HCT116 (cell line): ENCODE results near the gene CADPS2. TPM values are rescaled to one million over a fixed set of nuclear protein-coding genes. Genes with fewer than 3 reads are reported as not detected.

Source experiments
- ATAC-seq: fragments of 200-7000 bp; cut with Tn5 transposase; 2 replicates; pipeline ENCODE4 v1.9.1; 2020; ENCODE audit warnings: mild to moderate bottlenecking, moderate library complexity
- BruUV-seq: library from RNA; stranded (reverse); fragments of 400-500 nt; replicated peaks from 2 replicates; lab custom pipeline; 2021; lab: Mats Ljungman, UMichigan
- CTCF ChIA-PET: fragments of 300-600 bp; sonication (Branson Sonifier 250); formaldehyde crosslinking; loops from one replicate; lab custom pipeline; 2021; ENCODE audit warnings: antibody characterized with exemption; lab: Charles Lee
- POLR2A ChIA-PET: fragments of 300-600, 350-600 bp; sonication (Branson Sonifier 250); formaldehyde crosslinking; loops from one replicate; lab custom pipeline; 2021; ENCODE audit warnings: antibody characterized with exemption; lab: Charles Lee
- RAD21 ChIA-PET, 2 experiments: fragments of 300-600 bp; sonication (Branson Sonifier 250); formaldehyde crosslinking; loops; one replicate each; lab custom pipeline; 2023; ENCODE audit warnings: low total read pairs in 2 of 2; ENCODE audit not compliant: uncharacterized antibody in 2 of 2, unreplicated experiment in 2 of 2, low non-redundant PET in 1 of 2; lab: Charles Lee
- DNase-seq: peaks from one replicate; pipeline ENCODE4 v3.0.0-alpha.2; 2010; ENCODE audit warnings: low read depth, low spot score
- H2AFZ ChIP-seq: fragments of 200-600 bp; shearing (Covaris generic), sonication (generic); 2 replicates; pipeline ENCODE4 v1.6.1; 2017; ENCODE audit warnings: low read depth, mixed run types, mixed read lengths, antibody characterized with exemption, low read length; ENCODE audit not compliant: poor library complexity, severe bottlenecking
- H3K27ac ChIP-seq: 2 replicates; pipeline ENCODE4 v1.5.1; 2012; ENCODE audit warnings: low read depth, low read length
- H3K27me3 ChIP-seq: fragments of 200-600 bp; sonication (generic); 2 replicates; pipeline ENCODE4 v1.6.1; 2016; ENCODE audit warnings: mixed run types, low read length, mixed read lengths; ENCODE audit not compliant: insufficient read depth
- H3K36me3 ChIP-seq, 2 experiments: fragments of 200-500 bp in 1 of 2; fragments of 200-600 bp in 1 of 2; sonication (Bioruptor generic) in 1 of 2; sonication (generic) in 1 of 2; 2 replicates each; pipeline versions ENCODE4 v1.5.1 to v1.6.1; 2014 to 2016; ENCODE audit warnings: low read length in 2 of 2, inconsistent platforms in 1 of 2, mixed read lengths in 1 of 2, mixed run types in 1 of 2; ENCODE audit not compliant: insufficient read depth in 2 of 2, control insufficient read depth in 1 of 2
- H3K4me1 ChIP-seq, 2 experiments: fragments of 200-600 bp in 1 of 2; sonication (generic) in 1 of 2; 2 replicates each; pipeline versions ENCODE4 v1.5.1 to v1.6.1; 2012 to 2017; ENCODE audit warnings: low read length in 2 of 2, inconsistent platforms in 1 of 2, mild to moderate bottlenecking in 1 of 2, mixed read lengths in 1 of 2, mixed run types in 1 of 2, moderate library complexity in 1 of 2; ENCODE audit not compliant: insufficient read depth in 2 of 2, control insufficient read depth in 1 of 2
- H3K4me2 ChIP-seq: fragments of 200-600 bp; sonication (generic); 2 replicates; pipeline ENCODE4 v1.6.1; 2017; ENCODE audit warnings: mixed run types, low read length, mixed read lengths
- H3K4me3 ChIP-seq, 2 experiments: fragments of 200-600 bp in 1 of 2; sonication (generic) in 1 of 2; replicated peaks in 1 of 2; 2 replicates each; pipeline ENCODE4 v1.5.1; 2011 to 2016; ENCODE audit warnings: low read length in 2 of 2, control low read depth in 1 of 2, low read depth in 1 of 2, mild to moderate bottlenecking in 1 of 2, mixed read lengths in 1 of 2, mixed run types in 1 of 2
- H3K79me2 ChIP-seq: fragments of 200-600 bp; sonication (generic); 2 replicates; pipeline ENCODE4 v1.6.1; 2017; ENCODE audit warnings: mild to moderate bottlenecking, mixed run types, low read length, moderate library complexity, mixed read lengths; ENCODE audit not compliant: insufficient read depth
- H3K9ac ChIP-seq: fragments of 200-600 bp; sonication (generic); 2 replicates; pipeline ENCODE4 v1.6.1; 2016; ENCODE audit warnings: low read length, mixed read lengths
- H3K9me2 ChIP-seq: fragments of 200-600 bp; sonication (generic), shearing (Covaris generic); 2 replicates; pipeline ENCODE4 v1.6.1; 2017; ENCODE audit warnings: mixed run types, mild to moderate bottlenecking, moderate library complexity; ENCODE audit not compliant: insufficient read depth
- H3K9me3 ChIP-seq, 2 experiments: fragments of 200-500 bp in 1 of 2; fragments of 200-600 bp in 1 of 2; sonication (Bioruptor generic) in 1 of 2; sonication (generic) in 1 of 2; 2 replicates each; pipeline ENCODE4 v1.6.1; 2014 to 2017; ENCODE audit warnings: low read length in 2 of 2, mixed read lengths in 2 of 2, inconsistent platforms in 1 of 2, low read depth in 1 of 2, mild to moderate bottlenecking in 1 of 2, mixed run types in 1 of 2, moderate library complexity in 1 of 2; ENCODE audit not compliant: control insufficient read depth in 1 of 2, insufficient read depth in 1 of 2
- H4K20me1 ChIP-seq: fragments of 200-600 bp; sonication (generic), shearing (Covaris generic); 2 replicates; pipeline ENCODE4 v1.6.1; 2017; ENCODE audit warnings: mixed run types, mild to moderate bottlenecking, moderate library complexity; ENCODE audit not compliant: insufficient read depth
- CBX3 ChIP-seq: IDR thresholded peaks from 2 replicates; pipeline ENCODE4 v1.6.1; 2012; ENCODE audit warnings: low read depth
- CEBPB ChIP-seq: IDR thresholded peaks from 2 replicates; pipeline ENCODE4 v1.6.1; 2012; ENCODE audit warnings: low read depth
- CTCF ChIP-seq, 3 experiments: fragments of 200-600 bp in 1 of 3; sonication (generic) in 1 of 3; IDR thresholded peaks in 2 of 3; conservative IDR thresholded peaks in 1 of 3; 2 replicates each; pipeline ENCODE4 v1.5.1; 2012 to 2017; ENCODE audit warnings: low read depth in 2 of 3, low read length in 2 of 3, antibody characterized with exemption in 1 of 3, borderline replicate concordance in 1 of 3, control low read depth in 1 of 3, mild to moderate bottlenecking in 1 of 3, mixed read lengths in 1 of 3, mixed run types in 1 of 3, moderate library complexity in 1 of 3; ENCODE audit not compliant: insufficient read depth in 1 of 3
- EGR1 ChIP-seq: IDR thresholded peaks from 2 replicates; pipeline ENCODE4 v1.6.1; 2012; ENCODE audit warnings: low read depth
- ELF1 ChIP-seq: IDR thresholded peaks from 2 replicates; pipeline ENCODE4 v1.6.1; 2012; ENCODE audit warnings: low read depth, borderline replicate concordance
- EZH2 ChIP-seq: fragments of 200-600 bp; sonication (generic); IDR thresholded peaks from 2 replicates; pipeline ENCODE4 v1.6.1; 2017; ENCODE audit warnings: antibody characterized with exemption, mixed run types
- EZH2phosphoT487 ChIP-seq: fragments of 200-600 bp; IDR thresholded peaks from 2 replicates; pipeline ENCODE4 v1.6.1; 2018; ENCODE audit warnings: antibody characterized with exemption, borderline replicate concordance
- FOSL1 ChIP-seq: IDR thresholded peaks from 2 replicates; pipeline ENCODE4 v1.6.1; 2012; ENCODE audit warnings: low read depth
- JUND ChIP-seq: IDR thresholded peaks from 2 replicates; pipeline ENCODE4 v1.6.1; 2012
- MAX ChIP-seq: IDR thresholded peaks from 2 replicates; pipeline ENCODE4 v1.6.1; 2012
- POLR2A ChIP-seq: IDR thresholded peaks from 2 replicates; pipeline ENCODE4 v1.7.0; 2011; ENCODE audit warnings: borderline replicate concordance; ENCODE audit not compliant: insufficient read depth, insufficient read length; ENCODE audit errors: extremely low read depth
- POLR2AphosphoS5 ChIP-seq: IDR thresholded peaks from 2 replicates; pipeline ENCODE4 v1.6.1; 2011; ENCODE audit warnings: mild to moderate bottlenecking, low read depth, low read length, moderate library complexity
- REST ChIP-seq: IDR thresholded peaks from 2 replicates; pipeline ENCODE4 v1.6.1; 2012; ENCODE audit warnings: low read depth
- SIN3A ChIP-seq: IDR thresholded peaks from 2 replicates; pipeline ENCODE4 v1.6.1; 2012; ENCODE audit warnings: low read depth
- SP1 ChIP-seq: IDR thresholded peaks from 2 replicates; pipeline ENCODE4 v1.6.1; 2012; ENCODE audit warnings: low read depth
- SRF ChIP-seq: IDR thresholded peaks from 2 replicates; pipeline ENCODE4 v1.6.1; 2012; ENCODE audit warnings: low read depth
- YY1 ChIP-seq: IDR thresholded peaks from 2 replicates; pipeline ENCODE4 v1.6.1; 2011; ENCODE audit warnings: low read length, low read depth, moderate library complexity, mild to moderate bottlenecking; ENCODE audit not compliant: insufficient replicate concordance; ENCODE audit errors: extremely low read depth
- ZNF274 ChIP-seq: fragments of 200-500 bp; sonication (Bioruptor generic); IDR thresholded peaks from 2 replicates; pipeline ENCODE4 v1.6.1; 2014; ENCODE audit warnings: mild to moderate bottlenecking, low read depth, low read length, inconsistent platforms
- intact Hi-C: fragments of 100-400 bp; cut with micrococcal nuclease; formaldehyde crosslinking; loops from 2 replicates; pipeline ENCODE4 v1.10.0; 2022
- total RNA-seq: library from RNA; stranded (reverse); gene quantifications from one replicate; pipeline ENCODE4 v1.2.1, GENCODE V29; 2021; ENCODE audit not compliant: unreplicated experiment
- TF ChIP-seq, protein P1 (sequence below): IDR thresholded peaks from 2 replicates; pipeline ENCODE4 v1.6.1; 2012

The CADPS2 gene
- total RNA-seq, 1 experiment from 2014 or later = 7.5 TPM

GRCh38 chr7:122889116-122889515 is 2.9 kb upstream of the CADPS2 start:
- RAD21 ChIA-PET = no interaction called here
- BruUV-seq = no TSS peak
- intact Hi-C loops = loop anchor here (5.0 to 10.0 kb wide), 2 partner anchors 263 to 654 kb away; no protein-coding TSS in a partner anchor
- H3K27ac ChIP-seq = no peak overlapping the region
- H3K4me1 ChIP-seq = peaks cover 5 to 21% of the 10 kb centered on the region in 2 experiments; a peak in 3 of 4 replicates
- POLR2A ChIA-PET = no interaction called here
- no peak overlapping the region for H3K9ac ChIP-seq
- DNase-seq (no peak), ATAC-seq (no peak)
- H3K4me3 ChIP-seq = no peak overlapping the region
- no peak overlapping the region for H2AFZ ChIP-seq
- H3K4me2 ChIP-seq = no peak overlapping the region
- no peaks in the 10 kb centered on the region for H3K27me3 ChIP-seq
- no peaks in the 10 kb centered on the region for H3K9me2 ChIP-seq
- no peaks in the 10 kb centered on the region for H3K79me2 ChIP-seq
- CTCF ChIA-PET = no interaction called here
- TF ChIP-seq SIN3A (no peak), SP1 (no peak), EGR1 (no peak), POLR2AphosphoS5 (no peak), YY1 (no peak), CEBPB (no peak), ZNF274 (no peak), POLR2A (no peak), CTCF (IDR thresholded peaks at IDR 0.05 in 2 of 3, conservative IDR thresholded peaks at IDR 0.05 in 1 of 3; ENCODE audit: borderline replicate concordance in 1 of 3, insufficient read depth in 1 of 3, low read depth in 2 of 3, low read length in 2 of 3) (no peak), FOSL1 (no peak), REST (no peak), EZH2 (no peak), MAX (no peak), CBX3 (no peak), EZH2phosphoT487 (no peak), JUND (no peak), ELF1 (no peak), SRF (no peak)
- TF ChIP-seq, protein P1, sequence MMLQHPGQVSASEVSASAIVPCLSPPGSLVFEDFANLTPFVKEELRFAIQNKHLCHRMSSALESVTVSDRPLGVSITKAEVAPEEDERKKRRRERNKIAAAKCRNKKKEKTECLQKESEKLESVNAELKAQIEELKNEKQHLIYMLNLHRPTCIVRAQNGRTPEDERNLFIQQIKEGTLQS = no peak
- H3K9me3 ChIP-seq = no peaks in the 10 kb centered on the region
- no peaks in the 10 kb centered on the region for H3K36me3 ChIP-seq
- no peaks in the 10 kb centered on the region for H4K20me1 ChIP-seq
